Tibial nerve (tissue), 4 donors: ENCODE results near the gene CANX. TPM values are rescaled to one million over a fixed set of nuclear protein-coding genes. Genes with fewer than 3 reads are reported as not detected.
A peak's percentile ranks its signal among the peaks of the same experiment; 100 is the strongest.

ENCODE experiments used
- DNase-seq, 2 donors: peaks; one replicate each; pipeline ENCODE4 v3.0.0-alpha.2; 2019; ENCODE audit warnings: low spot score in 2 of 2
- H3K27ac ChIP-seq, 4 donors: fragments of 200-600 bp; sonication (generic) in 3 of 4; one replicate each; pipeline ENCODE4 v1.5.1; 2017 to 2019; ENCODE audit warnings: mild to moderate bottlenecking in 1 of 4
- H3K27me3 ChIP-seq, 2 donors: fragments of 200-600 bp; sonication (generic) in 1 of 2; one replicate each; pipeline versions ENCODE4 v1.5.1 to v1.6.0; 2017 to 2019
- H3K36me3 ChIP-seq, 3 donors: fragments of 200-600 bp; sonication (generic); one replicate each; pipeline ENCODE4 v1.5.1; 2018 to 2019
- H3K4me1 ChIP-seq, 4 donors: fragments of 200-600 bp; sonication (generic) in 3 of 4; one replicate each; pipeline ENCODE4 v1.5.1; 2017 to 2019
- H3K4me3 ChIP-seq, 4 donors: fragments of 200-600 bp; sonication (generic) in 3 of 4; one replicate each; pipeline ENCODE4 v1.5.1; 2017 to 2019; ENCODE audit warnings: mild to moderate bottlenecking in 1 of 4, moderate library complexity in 1 of 4
- H3K9me3 ChIP-seq, 4 donors: fragments of 200-600 bp; sonication (generic) in 3 of 4; one replicate each; pipeline ENCODE4 v1.5.1; 2017 to 2019
- EP300 ChIP-seq, 2 donors: sonication (generic); formaldehyde crosslinking; IDR thresholded peaks; one replicate each; pipeline ENCODE4 v1.6.1; 2017; ENCODE audit warnings: antibody characterized with exemption in 2 of 2, mild to moderate bottlenecking in 1 of 2
- POLR2A ChIP-seq, 2 donors: fragments of 450-650 bp; IDR thresholded peaks; one replicate each; pipeline ENCODE4 v1.6.1; 2017; ENCODE audit warnings: antibody characterized with exemption in 2 of 2, mild to moderate bottlenecking in 2 of 2, moderate library complexity in 2 of 2
- WGBS, 2 donors: methylation state at CpG; one replicate each; pipeline ENCODE4 v1.1.5; 2018; 5-methylcytosine and 5-hydroxymethylcytosine counted together
- total RNA-seq, 4 donors: library from RNA; depleted of rRNA; stranded (reverse); fragments of >200 nt; gene quantifications; one replicate each; pipeline ENCODE4 v1.1.0, GENCODE V29; 2016
- TF ChIP-seq, protein P1 (sequence below), 5 experiments: fragments of 200-600 bp in 3 of 5; fragments of 450-650 bp in 2 of 5; sonication (generic) in 3 of 5; IDR thresholded peaks; one replicate each; pipeline ENCODE4 v1.5.1; 2016 to 2019; ENCODE audit warnings: antibody characterized with exemption in 5 of 5, mild to moderate bottlenecking in 3 of 5, moderate library complexity in 2 of 5

CANX gene
- total RNA-seq, 4 donors from 2014 or later, result 258 to 315 (median 272) TPM

DNA sequence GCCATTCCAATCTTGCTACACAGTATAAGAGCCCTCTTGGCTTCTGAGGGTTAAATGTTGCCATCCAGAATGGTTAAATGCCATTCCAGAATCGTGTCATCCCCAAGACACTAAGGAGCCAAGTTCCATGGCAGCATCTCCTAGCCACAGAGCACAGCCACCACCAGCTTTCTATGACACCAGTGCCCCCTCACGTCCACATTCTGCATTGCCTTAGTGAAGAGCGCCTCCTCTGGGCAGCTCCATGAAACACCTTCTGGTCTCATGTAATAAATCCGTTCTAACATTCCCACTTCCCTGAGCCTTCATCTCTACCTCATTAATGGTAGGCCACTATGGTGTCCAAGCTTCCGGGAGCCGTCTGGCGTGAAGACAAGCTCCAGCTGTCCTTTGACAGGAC lies 30.4 kb upstream of the CANX start:
- Histone ChIP-seq H3K4me3 (no peak overlapping the region), H3K9me3 (no peaks in the 10 kb centered on the region), H3K27me3 (no peaks in the 10 kb centered on the region), H3K27ac (no peak overlapping the region), H3K4me1 (no peaks in the 10 kb centered on the region), H3K36me3 (peaks cover 0 to 23% (median 0%) of the 10 kb centered on the region in 3 donors)
- no peak for TF ChIP-seq EP300 (IDR thresholded peaks at IDR 0.05)
- TF ChIP-seq, protein P1, sequence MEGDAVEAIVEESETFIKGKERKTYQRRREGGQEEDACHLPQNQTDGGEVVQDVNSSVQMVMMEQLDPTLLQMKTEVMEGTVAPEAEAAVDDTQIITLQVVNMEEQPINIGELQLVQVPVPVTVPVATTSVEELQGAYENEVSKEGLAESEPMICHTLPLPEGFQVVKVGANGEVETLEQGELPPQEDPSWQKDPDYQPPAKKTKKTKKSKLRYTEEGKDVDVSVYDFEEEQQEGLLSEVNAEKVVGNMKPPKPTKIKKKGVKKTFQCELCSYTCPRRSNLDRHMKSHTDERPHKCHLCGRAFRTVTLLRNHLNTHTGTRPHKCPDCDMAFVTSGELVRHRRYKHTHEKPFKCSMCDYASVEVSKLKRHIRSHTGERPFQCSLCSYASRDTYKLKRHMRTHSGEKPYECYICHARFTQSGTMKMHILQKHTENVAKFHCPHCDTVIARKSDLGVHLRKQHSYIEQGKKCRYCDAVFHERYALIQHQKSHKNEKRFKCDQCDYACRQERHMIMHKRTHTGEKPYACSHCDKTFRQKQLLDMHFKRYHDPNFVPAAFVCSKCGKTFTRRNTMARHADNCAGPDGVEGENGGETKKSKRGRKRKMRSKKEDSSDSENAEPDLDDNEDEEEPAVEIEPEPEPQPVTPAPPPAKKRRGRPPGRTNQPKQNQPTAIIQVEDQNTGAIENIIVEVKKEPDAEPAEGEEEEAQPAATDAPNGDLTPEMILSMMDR (IDR thresholded peaks at IDR 0.05), result peak; percentile 31 to 50 (median 34)
- no peak for TF ChIP-seq POLR2A (IDR thresholded peaks at IDR 0.05)
- DNase-seq, result peak in 1 of 2 donors; percentile 25
- WGBS, 2 donors, result 36 to 41% methylated on average over 7 of the region's 7 CpGs

- H3K4me3 ChIP-seq, result peak overlapping the region; percentile 71 to 96 (median 91)
- peaks cover 0 to 25% (median 21%) of the 10 kb centered on the region in 4 donors for H3K4me1 ChIP-seq
- H3K27me3 ChIP-seq, result no peaks in the 10 kb centered on the region
- H3K36me3 ChIP-seq, result peaks cover 0 to 6% (median 0%) of the 10 kb centered on the region in 3 donors
- H3K9me3 ChIP-seq, result no peaks in the 10 kb centered on the region
- H3K27ac ChIP-seq, result peak overlapping the region; percentile 87 to 98 (median 92)
- TF ChIP-seq POLR2A (IDR thresholded peaks at IDR 0.05), result peak; percentile 80 to 94
- TF ChIP-seq, protein P1 (IDR thresholded peaks at IDR 0.05), result peak in 1 of 5 experiments; percentile 42
- peak; percentile 84 to 97 for TF ChIP-seq EP300 (IDR thresholded peaks at IDR 0.05)
- 0 to 1% methylated on average over 34 to 56 of the region's 78 CpGs for WGBS, 2 donors
- DNase-seq, result peak; percentile 88
These were observed 20.3 kb upstream of the CANX start for GRCh38 chr5:179678223-179679013.

DNA sequence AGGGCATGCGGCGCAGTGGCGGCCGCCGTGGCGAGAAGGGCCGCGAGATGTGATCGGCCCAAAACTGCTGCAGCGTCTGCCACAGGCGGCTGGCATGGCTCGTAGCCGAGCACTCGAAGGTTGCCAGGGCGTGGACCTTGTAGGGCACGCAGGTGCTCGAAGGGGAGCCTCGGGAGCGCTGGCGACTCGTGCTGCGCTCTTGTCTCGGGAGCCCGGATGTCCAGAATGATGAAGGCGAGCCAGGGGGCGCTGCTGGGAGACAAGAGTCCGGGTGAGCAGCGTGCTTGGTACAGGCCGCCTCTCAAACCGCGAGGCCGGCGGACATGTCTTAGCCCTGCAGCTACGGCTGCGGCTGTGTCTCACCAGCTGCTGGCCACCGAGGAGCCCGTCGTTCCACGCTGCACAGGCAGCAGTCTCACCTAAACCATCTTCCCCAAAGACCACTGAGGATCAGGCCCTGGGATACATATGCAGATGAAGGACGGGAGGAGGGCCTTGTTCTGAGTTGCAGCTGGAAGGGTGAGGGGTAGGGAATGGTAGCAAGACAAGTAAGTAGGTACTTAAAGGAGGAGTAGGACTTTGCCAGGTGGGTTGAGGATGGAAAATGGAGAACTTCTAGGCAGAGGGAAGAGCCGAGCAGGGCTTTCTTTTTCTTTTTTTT lies 19.6 kb upstream of the CANX start:
- Histone ChIP-seq H3K9me3 (no peaks in the 10 kb centered on the region), H3K27me3 (no peaks in the 10 kb centered on the region), H3K36me3 (peaks cover 0 to 6% (median 0%) of the 10 kb centered on the region in 3 donors), H3K27ac (peak overlapping the region; percentile 87 to 98 (median 92)), H3K4me1 (peaks cover 0 to 25% (median 21%) of the 10 kb centered on the region in 4 donors), H3K4me3 (peak overlapping the region; percentile 71 to 96 (median 91))
- 20 to 36% methylated on average over 19 to 25 of the region's 41 CpGs for WGBS, 2 donors
- TF ChIP-seq, protein P1 (IDR thresholded peaks at IDR 0.05), result peak in 3 of 5 experiments; percentile 23 to 31 (median 26)
- TF ChIP-seq EP300 (IDR thresholded peaks at IDR 0.05), result no peak
- peak; percentile 63 to 82 for DNase-seq

DNA sequence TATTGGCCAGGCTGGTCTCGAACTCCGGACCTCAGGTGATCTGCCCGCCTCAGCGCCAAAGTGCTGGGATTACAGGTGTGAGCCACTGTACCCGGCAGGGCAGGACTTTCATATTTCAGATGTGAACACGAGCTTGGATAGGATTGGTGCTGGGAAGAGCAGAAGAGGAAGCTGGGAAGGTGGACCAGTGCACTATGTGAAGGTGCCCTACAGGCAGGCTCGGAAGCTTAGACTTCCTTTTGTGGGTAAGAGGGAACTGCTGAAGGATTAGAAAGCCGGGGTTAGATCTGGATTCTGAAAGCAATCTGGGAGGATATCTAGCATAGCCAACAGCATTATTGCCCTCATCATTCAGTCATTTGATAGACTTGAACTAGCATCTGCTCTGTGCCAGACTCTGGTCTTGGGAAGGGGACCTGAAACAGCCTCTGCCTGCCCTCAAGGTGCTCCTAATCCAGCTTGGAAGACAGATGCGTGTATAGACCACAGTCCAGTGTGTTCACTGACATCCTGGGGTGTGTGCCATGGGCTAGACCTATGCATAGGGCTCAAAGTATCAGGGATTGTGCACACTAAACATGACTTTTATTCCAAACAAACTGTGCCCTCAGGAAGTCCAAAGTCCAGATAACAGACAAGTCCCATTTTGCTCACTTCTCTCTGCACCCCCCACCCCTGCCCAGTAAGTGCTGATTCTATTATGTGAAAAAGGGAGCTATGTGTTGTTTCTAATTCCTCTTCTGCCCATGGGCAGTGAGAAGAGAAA lies 18.6 kb upstream of the CANX start:
- 94% methylated on average over 9 of the region's 9 CpGs for WGBS, 2 donors
- peaks cover 0 to 1% (median 0%) of the 10 kb centered on the region in 3 donors for H3K36me3 ChIP-seq
- H3K27me3 ChIP-seq, result no peaks in the 10 kb centered on the region
- H3K4me1 ChIP-seq, result peaks cover 0 to 25% (median 21%) of the 10 kb centered on the region in 4 donors
- no peak overlapping the region for H3K4me3 ChIP-seq
- TF ChIP-seq POLR2A (IDR thresholded peaks at IDR 0.05) (no peak), EP300 (IDR thresholded peaks at IDR 0.05) (no peak)
- TF ChIP-seq, protein P1 (IDR thresholded peaks at IDR 0.05), result no peak
- no peak for DNase-seq
- no peak overlapping the region for H3K27ac ChIP-seq
- no peaks in the 10 kb centered on the region for H3K9me3 ChIP-seq
